ENCODE results near the gene CCDC88C.

CCDC88C gene

DNA sequence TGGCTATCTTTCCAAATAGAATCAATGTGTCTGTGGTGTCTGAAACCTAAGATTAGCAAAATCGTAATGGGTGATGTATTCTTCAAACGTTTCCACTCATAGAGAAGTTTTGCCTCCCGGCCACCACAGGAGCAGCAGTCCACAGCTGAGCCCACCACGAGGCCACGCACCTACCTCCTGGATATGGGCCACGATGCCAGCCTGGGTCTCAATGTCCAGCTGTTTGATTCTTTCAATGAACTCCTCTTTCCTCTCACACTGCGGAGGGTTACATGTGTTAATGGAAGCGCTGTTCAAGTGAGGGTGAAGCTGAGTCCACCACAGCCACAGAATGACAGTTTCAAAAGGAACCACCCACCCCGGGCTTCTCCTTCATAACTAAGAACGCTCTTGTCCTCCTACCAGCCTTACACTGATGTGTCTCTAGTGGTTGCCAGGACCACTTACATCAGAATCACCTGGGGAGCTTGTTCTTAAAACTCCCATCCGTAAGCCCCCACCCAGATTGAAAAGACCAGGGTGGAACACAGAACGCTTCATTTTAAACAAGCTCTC, 75.3 kb downstream of the CCDC88C start:
- no peak for FAIRE-seq

DNA sequence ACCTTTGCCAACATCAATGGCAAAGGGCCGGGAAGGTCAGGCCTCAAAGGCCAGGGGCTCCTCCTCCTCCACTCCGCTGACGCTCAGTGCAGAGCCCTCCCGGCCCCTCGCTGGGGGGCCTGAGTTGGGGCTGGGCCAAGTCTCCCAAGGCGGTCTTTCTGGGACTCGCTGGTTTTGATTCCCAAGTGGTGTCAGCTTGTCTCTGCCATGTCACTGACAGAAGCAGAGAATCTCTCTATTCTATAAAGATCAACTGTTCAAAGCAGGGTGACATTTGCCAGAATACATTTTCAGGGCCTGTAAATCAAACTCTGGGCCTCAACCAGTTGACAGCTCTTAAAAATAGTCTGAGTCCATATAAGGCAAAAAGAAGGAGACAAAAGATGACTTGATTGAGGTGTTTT, 75.9 kb downstream of the CCDC88C start:
- FAIRE-seq = no peak

GRCh38 chr14:91341334-91341733, 76.3 kb downstream of the CCDC88C start:
- no peak for FAIRE-seq

GRCh38 chr14:91339671-91340369, 77.8 kb downstream of the CCDC88C start:
- no peak for FAIRE-seq

GRCh38 chr14:91339076-91339475, 78.5 kb downstream of the CCDC88C start:
- FAIRE-seq = no peak

DNA sequence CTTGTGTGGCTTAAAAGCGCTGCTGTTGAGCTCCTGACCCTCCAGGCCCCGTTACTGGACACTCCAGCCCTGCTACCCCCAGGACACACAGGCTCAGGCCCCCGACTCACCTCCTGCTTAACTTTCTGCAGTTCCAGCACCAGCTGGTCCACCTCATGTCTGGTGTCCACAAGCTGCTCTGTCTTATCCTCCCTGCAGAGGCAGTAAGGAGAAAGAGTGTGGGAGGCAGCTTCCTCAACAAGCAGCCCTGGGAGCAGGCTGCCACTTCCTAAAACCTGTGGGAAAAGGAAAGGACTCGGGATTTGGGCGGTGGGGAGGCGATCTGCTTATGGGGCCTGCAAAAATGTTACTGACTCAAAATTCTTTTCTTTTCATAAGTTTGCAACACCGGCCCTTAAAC, 79.2 kb downstream of the CCDC88C start:
- FAIRE-seq = no peak

- no peak for FAIRE-seq
Measured at GRCh38 chr14:91337699-91338335, 79.8 kb downstream of the CCDC88C start.

DNA sequence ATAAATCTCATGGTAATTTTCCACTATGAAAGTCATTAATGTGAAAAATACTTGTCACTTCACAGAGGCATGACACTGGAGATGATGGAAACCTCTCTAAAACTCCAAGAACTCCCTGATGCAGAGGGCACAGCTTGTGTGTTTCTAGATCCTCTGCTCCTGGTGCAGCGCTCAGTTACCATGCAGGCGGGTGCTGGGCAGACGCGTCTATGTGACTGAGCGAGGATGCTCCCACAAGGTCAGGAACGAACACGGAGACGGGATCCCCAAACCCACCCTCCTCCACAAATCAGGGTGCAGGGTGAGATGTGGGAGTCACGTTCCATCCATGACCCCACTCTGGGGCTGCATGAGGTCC, 81.5 kb downstream of the CCDC88C start:
- FAIRE-seq = no peak

DNA sequence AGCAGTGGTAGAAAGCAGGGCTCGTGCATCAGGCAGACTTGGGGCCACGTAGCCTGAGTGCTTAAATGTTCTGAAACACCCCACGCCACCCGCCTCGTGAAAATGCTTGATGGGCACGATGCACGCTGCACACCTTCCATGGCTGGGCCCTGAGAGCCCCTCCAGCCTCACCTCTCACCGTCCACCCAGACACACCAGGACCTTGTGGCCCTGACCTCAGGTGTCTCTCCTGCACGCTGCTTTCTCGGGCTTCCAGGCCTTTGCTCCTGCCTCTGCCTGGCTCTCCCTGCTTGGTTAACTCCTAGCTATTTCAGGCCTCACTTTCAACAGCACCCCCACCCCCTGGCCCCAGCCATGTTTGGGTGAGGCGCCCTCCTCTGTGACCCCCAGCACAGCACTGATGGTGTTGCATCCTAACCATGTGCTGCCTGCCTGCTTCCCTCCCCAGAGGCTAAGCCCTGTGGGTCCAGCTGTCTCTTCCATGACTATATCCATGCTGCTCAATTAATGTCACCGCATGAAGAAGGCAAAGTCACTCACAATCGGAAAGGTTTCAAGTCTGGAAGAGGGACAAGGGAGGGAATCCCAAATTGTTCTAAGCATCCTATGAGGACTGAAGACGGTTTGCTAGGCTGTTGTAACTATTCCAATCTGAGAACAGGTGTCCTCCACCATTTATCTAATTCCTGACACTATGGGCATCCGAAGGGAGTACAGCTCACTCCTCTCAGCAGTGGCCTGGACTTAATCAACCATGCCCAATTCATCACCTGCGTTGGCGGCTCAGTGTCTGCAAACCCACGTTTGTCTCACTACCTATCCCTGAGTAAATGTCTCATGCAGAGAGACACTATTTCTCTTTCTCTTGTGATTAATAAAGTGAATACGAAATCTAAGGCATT, 82.2 kb downstream of the CCDC88C start:
- FAIRE-seq = no peak

GRCh38 chr14:91333650-91334039, 84.0 kb downstream of the CCDC88C start:
- no peak for FAIRE-seq

GRCh38 chr14:91332986-91333649, 84.5 kb downstream of the CCDC88C start:
- FAIRE-seq = no peak

DNA sequence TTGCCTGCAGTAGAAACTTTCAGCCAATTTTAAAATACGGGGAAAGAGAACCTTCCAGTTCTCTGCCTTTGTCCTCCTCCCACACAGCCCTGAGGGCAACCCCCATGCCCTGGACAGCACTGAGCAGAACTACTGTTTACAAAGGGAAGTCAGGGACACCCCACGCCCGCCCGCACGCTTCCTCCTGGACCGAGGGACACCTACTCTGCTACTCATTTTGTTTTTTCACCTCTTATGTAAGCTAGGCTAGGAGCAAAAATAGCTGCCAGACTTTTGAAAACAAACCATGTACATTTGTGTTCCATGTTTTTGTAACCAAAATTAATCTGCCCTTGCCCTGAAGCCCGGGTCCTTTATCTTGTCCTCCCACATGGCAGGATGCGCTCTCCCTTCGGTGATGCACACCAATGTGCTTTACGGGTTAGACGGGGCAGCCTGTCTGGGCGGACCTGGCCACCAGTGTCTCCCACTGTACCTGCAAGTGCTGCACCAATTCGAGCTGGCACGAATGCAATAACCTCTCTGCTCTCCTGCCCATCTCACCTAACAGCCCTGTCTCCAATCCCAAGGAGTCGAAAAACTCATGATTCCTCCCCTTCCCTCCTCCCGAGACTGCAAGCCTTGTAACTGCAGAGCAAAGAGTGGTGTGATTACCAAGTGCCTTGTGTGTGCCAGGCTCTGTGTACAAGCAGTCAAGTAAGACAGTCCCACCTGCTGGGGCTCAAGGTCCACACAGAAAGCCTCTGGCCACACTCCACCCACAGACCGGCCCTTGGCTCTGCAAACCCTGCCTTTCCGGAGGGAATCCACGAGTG, 85.2 kb downstream of the CCDC88C start:
- FAIRE-seq = no peak

DNA sequence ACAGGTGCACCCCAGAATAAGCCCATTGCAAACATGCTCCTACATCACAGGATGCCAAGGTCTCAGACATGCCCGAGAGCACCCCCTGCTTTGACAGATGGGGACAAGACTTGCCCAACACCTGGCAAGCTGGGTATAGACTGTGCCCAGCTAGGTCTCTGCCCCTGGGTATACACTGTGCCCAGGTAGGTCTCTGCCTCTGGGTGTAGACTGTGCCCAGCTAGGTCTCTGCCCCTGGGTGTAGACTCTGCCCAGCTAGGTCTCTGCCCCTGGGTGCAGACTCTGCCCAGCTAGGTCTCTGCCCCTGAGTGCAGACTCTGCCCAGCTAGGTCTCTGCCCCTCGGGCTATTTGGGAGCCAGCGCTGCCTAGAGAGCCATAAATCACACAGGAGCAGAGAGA, 85.9 kb downstream of the CCDC88C start:
- FAIRE-seq = no peak

- FAIRE-seq = no peak
Measured at GRCh38 chr14:91330856-91331255, 86.8 kb downstream of the CCDC88C start.

DNA sequence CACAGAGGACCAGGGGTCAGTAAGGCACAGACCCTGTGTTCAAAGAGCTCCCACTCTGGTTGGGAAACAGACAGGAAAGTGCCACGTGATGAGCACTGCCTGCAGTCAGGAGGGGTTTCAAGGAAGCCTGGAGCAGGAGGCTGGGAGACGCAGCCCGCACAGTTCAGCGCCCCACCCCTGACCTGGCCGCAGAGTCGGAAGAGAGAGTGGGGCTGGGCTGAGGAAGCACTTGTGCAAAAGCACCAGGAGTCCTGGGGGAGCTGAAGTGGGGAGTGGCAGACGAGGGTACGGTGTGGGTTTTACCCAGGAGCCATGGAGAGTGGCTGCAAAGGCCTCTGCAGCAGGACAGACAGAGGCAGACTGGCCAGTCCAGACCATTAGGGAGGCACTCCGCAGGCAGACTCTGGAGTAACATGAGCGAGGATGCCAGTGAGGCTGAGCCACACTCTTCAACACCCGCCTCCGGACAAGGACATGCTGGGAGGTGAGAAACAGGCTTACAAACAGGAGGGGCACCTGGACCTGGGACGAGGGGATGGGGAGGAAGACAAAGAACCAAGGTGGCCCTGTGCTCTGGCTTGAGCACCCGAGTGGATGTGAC, 87.4 kb downstream of the CCDC88C start:
- no peak for FAIRE-seq

DNA sequence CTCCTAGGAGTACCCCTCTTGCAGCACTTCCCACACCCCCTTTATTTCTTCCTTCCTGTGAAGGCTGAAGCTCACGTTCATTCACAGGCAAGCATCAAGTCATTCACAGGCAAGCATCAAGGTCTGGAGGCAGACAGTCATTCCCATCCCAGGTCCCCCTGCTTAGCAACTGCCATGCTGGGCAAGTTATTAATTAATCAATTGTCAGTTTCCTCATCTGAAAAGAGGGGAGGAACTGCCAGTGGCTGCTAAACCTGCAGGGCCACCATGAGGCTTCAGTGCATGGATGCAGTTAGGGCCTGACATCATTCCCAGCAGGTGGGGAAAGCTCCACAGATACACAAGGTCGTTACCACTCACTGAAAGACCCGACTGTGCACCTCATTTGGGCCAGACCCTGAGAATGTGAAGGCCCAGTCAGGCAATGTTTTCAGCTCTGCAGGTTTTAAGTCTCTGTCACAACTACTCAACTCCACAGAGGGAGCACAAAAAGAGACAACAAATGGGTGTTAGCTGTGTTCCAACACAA, 88.1 kb downstream of the CCDC88C start:
- FAIRE-seq = no peak

GRCh38 chr14:91328313-91329050, 89.1 kb downstream of the CCDC88C start:
- no peak for FAIRE-seq

- no peak for FAIRE-seq
Measured at GRCh38 chr14:91327661-91328312, 89.8 kb downstream of the CCDC88C start.

GRCh38 chr14:91327250-91327595, 90.4 kb downstream of the CCDC88C start:
- no peak for FAIRE-seq
